Brain microvascular endothelial cell (primary cell): ENCODE data around the gene DNAJC10.
"Not testable (repeated sequence)": the region's sequence is repeated elsewhere in the genome, so short reads cannot be mapped to it uniquely, and the experiment has no call there.

ENCODE experiments used
- DNase-seq: peaks from one replicate; pipeline ENCODE4 v3.0.0-alpha.2; 2020
- H3K27ac ChIP-seq: fragments of 250-450 bp; sonication (Bioruptor Pico); 2 replicates; pipeline ENCODE4 v1.5.1; 2020; ENCODE audit warnings: mild to moderate bottlenecking, moderate library complexity
- H3K27me3 ChIP-seq: fragments of 250-450 bp; sonication (Bioruptor Pico); replicated peaks from 2 replicates; pipeline ENCODE4 v1.5.1; 2020; ENCODE audit warnings: mild to moderate bottlenecking
- H3K36me3 ChIP-seq: fragments of 250-450 bp; sonication (Bioruptor Pico); replicated peaks from 2 replicates; pipeline ENCODE4 v1.5.1; 2020; ENCODE audit warnings: mild to moderate bottlenecking
- H3K4me3 ChIP-seq: 2 replicates; pipeline ENCODE4 v1.5.1; 2011; ENCODE audit warnings: low read depth, mild to moderate bottlenecking, control low read depth, low read length, moderate library complexity
- in situ Hi-C: cut with HindIII; loops from 2 replicates; pipeline ENCODE4 v1.10.0; 2017; ENCODE audit warnings: low sequenced_read_pairs, low pct_ligation_motif_present
- TF ChIP-seq, protein P1 (sequence below): IDR thresholded peaks from 2 replicates; pipeline ENCODE4 v1.5.1; 2011; ENCODE audit warnings: low read depth, mild to moderate bottlenecking, moderate library complexity, low read length, control low read depth, inconsistent platforms; ENCODE audit errors: missing control alignments

Gene DNAJC10

GRCh38 chr2:182740701-182741100, 24.6 kb downstream of the DNAJC10 start:
- H3K27ac ChIP-seq = no peak overlapping the region
- H3K36me3 ChIP-seq = peaks cover 27% of the 10 kb centered on the region
- in situ Hi-C loops = no loop called here
- H3K27me3 ChIP-seq = no peaks in the 10 kb centered on the region
- no peak overlapping the region for H3K4me3 ChIP-seq
- TF ChIP-seq, protein P1, sequence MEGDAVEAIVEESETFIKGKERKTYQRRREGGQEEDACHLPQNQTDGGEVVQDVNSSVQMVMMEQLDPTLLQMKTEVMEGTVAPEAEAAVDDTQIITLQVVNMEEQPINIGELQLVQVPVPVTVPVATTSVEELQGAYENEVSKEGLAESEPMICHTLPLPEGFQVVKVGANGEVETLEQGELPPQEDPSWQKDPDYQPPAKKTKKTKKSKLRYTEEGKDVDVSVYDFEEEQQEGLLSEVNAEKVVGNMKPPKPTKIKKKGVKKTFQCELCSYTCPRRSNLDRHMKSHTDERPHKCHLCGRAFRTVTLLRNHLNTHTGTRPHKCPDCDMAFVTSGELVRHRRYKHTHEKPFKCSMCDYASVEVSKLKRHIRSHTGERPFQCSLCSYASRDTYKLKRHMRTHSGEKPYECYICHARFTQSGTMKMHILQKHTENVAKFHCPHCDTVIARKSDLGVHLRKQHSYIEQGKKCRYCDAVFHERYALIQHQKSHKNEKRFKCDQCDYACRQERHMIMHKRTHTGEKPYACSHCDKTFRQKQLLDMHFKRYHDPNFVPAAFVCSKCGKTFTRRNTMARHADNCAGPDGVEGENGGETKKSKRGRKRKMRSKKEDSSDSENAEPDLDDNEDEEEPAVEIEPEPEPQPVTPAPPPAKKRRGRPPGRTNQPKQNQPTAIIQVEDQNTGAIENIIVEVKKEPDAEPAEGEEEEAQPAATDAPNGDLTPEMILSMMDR = no peak
- no peak for DNase-seq

GRCh38 chr2:182741620-182742019, 25.6 kb downstream of the DNAJC10 start:
- TF ChIP-seq, protein P1 = no peak
- no peaks in the 10 kb centered on the region for H3K27me3 ChIP-seq
- no peak overlapping the region for H3K4me3 ChIP-seq
- peaks cover 26% of the 10 kb centered on the region for H3K36me3 ChIP-seq
- in situ Hi-C loops = no loop called here
- DNase-seq = no peak
- H3K27ac ChIP-seq = no peak overlapping the region

DNA sequence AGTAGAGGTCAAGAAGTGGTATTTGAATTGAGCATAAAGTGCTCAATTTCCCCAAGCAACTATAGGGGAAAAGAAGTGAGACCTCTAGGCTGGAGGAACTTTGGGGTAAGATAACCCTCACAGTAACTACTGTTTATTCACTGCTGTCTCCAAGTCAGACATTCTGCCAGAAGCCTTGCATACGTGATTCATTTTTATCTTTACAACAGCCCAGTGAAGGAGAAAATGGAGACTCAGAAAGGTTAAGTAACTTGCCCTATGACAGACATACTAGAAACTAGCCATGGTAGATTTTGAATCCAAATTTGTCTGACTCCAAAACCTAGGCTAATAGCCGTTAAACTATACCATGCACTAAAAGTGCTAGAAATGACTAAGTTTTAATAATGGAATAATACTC, 28.4 kb downstream of the DNAJC10 start:
- in situ Hi-C loops = no loop called here
- Histone ChIP-seq H3K27me3 (no peaks in the 10 kb centered on the region), H3K27ac (no peak overlapping the region), H3K36me3 (peaks cover 21% of the 10 kb centered on the region), H3K4me3 (no peak overlapping the region)
- TF ChIP-seq, protein P1 = no peak
- no peak for DNase-seq

DNA sequence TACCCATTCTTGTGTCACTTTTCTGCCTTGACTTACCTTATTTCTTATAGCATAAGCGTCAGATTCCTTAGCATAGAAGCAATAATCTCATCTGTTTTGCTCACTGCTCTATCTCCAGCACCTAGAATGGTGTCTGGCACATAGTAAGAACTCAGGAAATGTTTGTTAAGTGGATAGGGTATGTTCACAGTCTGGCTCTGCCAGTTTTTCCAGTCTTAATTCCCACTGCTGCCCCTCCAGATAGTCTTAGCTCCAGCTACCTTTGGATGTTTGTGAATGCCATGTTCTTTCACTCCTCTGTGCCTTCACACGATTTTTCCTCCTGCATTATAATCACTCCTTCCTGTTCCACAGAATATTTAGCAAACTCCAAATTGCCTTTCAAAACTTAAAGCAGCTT, 29.0 kb downstream of the DNAJC10 start:
- TF ChIP-seq, protein P1 = no peak
- no peaks in the 10 kb centered on the region for H3K27me3 ChIP-seq
- in situ Hi-C loops = no loop called here
- H3K27ac ChIP-seq = no peak overlapping the region
- H3K36me3 ChIP-seq = peaks cover 21% of the 10 kb centered on the region
- DNase-seq = no peak
- H3K4me3 ChIP-seq = no peak overlapping the region

GRCh38 chr2:182745894-182746293, 29.8 kb downstream of the DNAJC10 start:
- H3K4me3 ChIP-seq, H3K27ac ChIP-seq, DNase-seq, H3K27me3 ChIP-seq, in situ Hi-C loops: not testable (repeated sequence)
- H3K36me3 ChIP-seq = peaks cover 26% of the 10 kb centered on the region

DNA sequence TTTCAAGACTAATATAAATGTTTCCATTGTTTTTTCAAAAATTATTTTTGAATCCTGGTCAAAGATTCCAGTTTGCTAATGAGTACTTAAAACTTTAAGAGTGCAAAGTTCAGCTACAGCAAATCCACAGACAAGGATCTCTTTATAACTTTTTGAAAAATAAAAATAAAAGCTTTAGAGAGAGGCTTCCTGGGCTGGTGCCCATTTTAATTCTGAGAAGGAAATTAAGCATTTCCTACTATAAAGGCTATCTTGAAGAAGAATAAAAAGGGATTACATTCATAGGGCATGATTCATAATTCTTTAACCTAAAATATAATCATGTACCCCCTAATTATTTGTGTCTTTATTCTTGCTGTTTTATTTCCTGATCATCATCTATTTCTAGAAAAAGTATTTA, 38.2 kb downstream of the DNAJC10 start:
- Histone ChIP-seq H3K27ac (no peak overlapping the region), H3K4me3 (no peak overlapping the region), H3K36me3 (peaks cover 45% of the 10 kb centered on the region), H3K27me3 (no peaks in the 10 kb centered on the region)
- in situ Hi-C loops = loop anchor here (25.0 kb wide), 1 partner anchor 258 kb away; no protein-coding TSS in a partner anchor
- TF ChIP-seq, protein P1 = no peak
- DNase-seq = no peak
